ENCODE data around the gene ZNF32. TPM values are rescaled to one million over a fixed set of nuclear protein-coding genes. Genes with fewer than 3 reads are reported as not detected.

ZNF32 gene
- total RNA-seq, 1 experiment from 2014 or later = 30.3 TPM

- H3K4me3 Mint-ChIP-seq (ENCODE audit: unreplicated experiment) = no peak overlapping the region
- H3K27me3 Mint-ChIP-seq (ENCODE audit: insufficient read depth, unreplicated experiment) = peaks cover 20% of the 10 kb centered on the region
- peaks cover 5% of the 10 kb centered on the region for H3K9me3 Mint-ChIP-seq (ENCODE audit: unreplicated experiment)
- BruUV-seq (replicated peaks) = no TSS peak
- TF ChIP-seq CTCF (IDR thresholded peaks at IDR 0.05; ENCODE audit: insufficient read depth in 1 of 2, low read depth in 1 of 2, low read length in 1 of 2, severe bottlenecking in 1 of 2, unreplicated experiment in 1 of 2) = no peak
- intact Hi-C loops (cut with micrococcal nuclease; ENCODE audit: unreplicated experiment) = no loop called here
- H3K36me3 Mint-ChIP-seq (ENCODE audit: insufficient read depth, unreplicated experiment) = no peaks in the 10 kb centered on the region
- Histone ChIP-seq H3K4me3 (ENCODE audit: low read depth, low read length) (no peak overlapping the region), H3K4me1 (no peaks in the 10 kb centered on the region), H3K9me3 (no peaks in the 10 kb centered on the region), H3K36me3 (ENCODE audit: control insufficient read depth, insufficient read depth, low read length) (no peaks in the 10 kb centered on the region), H3K27me3 (replicated peaks; ENCODE audit: control insufficient read depth, insufficient read depth, low read length) (no peaks in the 10 kb centered on the region)
- ChIA-PET CTCF (no interaction called here), POLR2A (no interaction called here)
- no peak for DNase-seq
- H3K27ac Mint-ChIP-seq (ENCODE audit: unreplicated experiment) = no peak overlapping the region
- peaks cover 5% of the 10 kb centered on the region for H3K4me1 Mint-ChIP-seq (ENCODE audit: low read depth, unreplicated experiment)
Measured at GRCh38 chr10:43667761-43668386, 19.2 kb upstream of the ZNF32 start.

GRCh38 chr10:43667317-43667731 lies 18.6 kb upstream of the ZNF32 start:
- H3K4me3 ChIP-seq (ENCODE audit: low read depth, low read length) = no peak overlapping the region
- TF ChIP-seq CTCF (IDR thresholded peaks at IDR 0.05; ENCODE audit: insufficient read depth in 1 of 2, low read depth in 1 of 2, low read length in 1 of 2, severe bottlenecking in 1 of 2, unreplicated experiment in 1 of 2) = no peak
- Mint-ChIP-seq H3K4me1 (ENCODE audit: low read depth, unreplicated experiment) (peaks cover 5% of the 10 kb centered on the region), H3K4me3 (ENCODE audit: unreplicated experiment) (no peak overlapping the region), H3K27me3 (ENCODE audit: insufficient read depth, unreplicated experiment) (peaks cover 19% of the 10 kb centered on the region), H3K9me3 (ENCODE audit: unreplicated experiment) (peaks cover 10% of the 10 kb centered on the region), H3K36me3 (ENCODE audit: insufficient read depth, unreplicated experiment) (no peaks in the 10 kb centered on the region), H3K27ac (ENCODE audit: unreplicated experiment) (no peak overlapping the region)
- H3K4me1 ChIP-seq = no peaks in the 10 kb centered on the region
- no peaks in the 10 kb centered on the region for H3K27me3 ChIP-seq (replicated peaks; ENCODE audit: control insufficient read depth, insufficient read depth, low read length)
- no peaks in the 10 kb centered on the region for H3K36me3 ChIP-seq (ENCODE audit: control insufficient read depth, insufficient read depth, low read length)
- BruUV-seq (replicated peaks) = no TSS peak
- intact Hi-C loops (cut with micrococcal nuclease; ENCODE audit: unreplicated experiment) = no loop called here
- H3K9me3 ChIP-seq = no peaks in the 10 kb centered on the region
- ChIA-PET CTCF (no interaction called here), POLR2A (no interaction called here)
- no peak for DNase-seq

- no peak overlapping the region for H3K4me3 ChIP-seq (ENCODE audit: low read depth, low read length)
- no peak for TF ChIP-seq CTCF (IDR thresholded peaks at IDR 0.05; ENCODE audit: insufficient read depth in 1 of 2, low read depth in 1 of 2, low read length in 1 of 2, severe bottlenecking in 1 of 2, unreplicated experiment in 1 of 2)
- H3K9me3 Mint-ChIP-seq (ENCODE audit: unreplicated experiment) = peaks cover 18% of the 10 kb centered on the region
- H3K4me1 Mint-ChIP-seq (ENCODE audit: low read depth, unreplicated experiment) = peaks cover 2% of the 10 kb centered on the region
- CTCF ChIA-PET = no interaction called here
- intact Hi-C loops (cut with micrococcal nuclease; ENCODE audit: unreplicated experiment) = no loop called here
- H3K27me3 ChIP-seq (replicated peaks; ENCODE audit: control insufficient read depth, insufficient read depth, low read length) = no peaks in the 10 kb centered on the region
- BruUV-seq (replicated peaks) = no TSS peak
- no peak overlapping the region for H3K27ac Mint-ChIP-seq (ENCODE audit: unreplicated experiment)
- H3K36me3 Mint-ChIP-seq (ENCODE audit: insufficient read depth, unreplicated experiment) = no peaks in the 10 kb centered on the region
- H3K36me3 ChIP-seq (ENCODE audit: control insufficient read depth, insufficient read depth, low read length) = no peaks in the 10 kb centered on the region
- POLR2A ChIA-PET = no interaction called here
- H3K27me3 Mint-ChIP-seq (ENCODE audit: insufficient read depth, unreplicated experiment) = peaks cover 18% of the 10 kb centered on the region
- no peaks in the 10 kb centered on the region for H3K9me3 ChIP-seq
- no peak for DNase-seq
- H3K4me1 ChIP-seq = no peaks in the 10 kb centered on the region
- no peak overlapping the region for H3K4me3 Mint-ChIP-seq (ENCODE audit: unreplicated experiment)
Measured at GRCh38 chr10:43666552-43666951, 17.9 kb upstream of the ZNF32 start.
